Astrocyte of the cerebellum (primary cell): ENCODE measurements around the gene SLC16A2.

Experiments used
- DNase-seq: peaks from one replicate; pipeline ENCODE4 v3.0.0-alpha.2; 2011; ENCODE audit warnings: low read depth
- H3K4me3 ChIP-seq: 2 replicates; pipeline ENCODE4 v1.5.1; 2011; ENCODE audit warnings: mild to moderate bottlenecking, low read depth, low read length, moderate library complexity
- in situ Hi-C: cut with HindIII; loops from 2 replicates; pipeline ENCODE4 v1.10.0; 2017; ENCODE audit warnings: low sequenced_read_pairs
- TF ChIP-seq, protein P1 (sequence below): IDR thresholded peaks from 2 replicates; pipeline ENCODE4 v1.5.1; 2012; ENCODE audit warnings: low read length, low read depth, moderate library complexity, mild to moderate bottlenecking; ENCODE audit errors: missing control alignments

Gene SLC16A2

DNA sequence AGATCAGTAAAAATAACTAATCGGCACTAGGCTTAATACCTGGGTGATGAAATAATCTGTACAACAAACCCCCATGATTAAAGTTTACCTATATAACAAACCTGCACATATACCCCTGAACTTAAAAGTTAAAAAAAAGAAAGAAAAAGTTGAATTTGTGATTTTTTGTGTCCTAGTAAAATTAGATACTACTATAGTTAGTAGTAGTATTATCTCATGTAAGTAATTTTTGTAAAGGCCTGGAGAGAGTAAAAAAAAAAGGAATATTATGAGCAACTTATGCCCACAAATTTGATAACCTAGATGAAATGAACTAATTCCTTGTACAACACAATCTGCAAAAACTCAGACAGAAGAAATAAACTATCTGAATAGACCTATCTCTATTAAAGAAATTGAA lies 25.7 kb upstream of the SLC16A2 start:
- no peak overlapping the region for H3K4me3 ChIP-seq
- no peak for DNase-seq
- in situ Hi-C loops: no loop called here
- TF ChIP-seq, protein P1, sequence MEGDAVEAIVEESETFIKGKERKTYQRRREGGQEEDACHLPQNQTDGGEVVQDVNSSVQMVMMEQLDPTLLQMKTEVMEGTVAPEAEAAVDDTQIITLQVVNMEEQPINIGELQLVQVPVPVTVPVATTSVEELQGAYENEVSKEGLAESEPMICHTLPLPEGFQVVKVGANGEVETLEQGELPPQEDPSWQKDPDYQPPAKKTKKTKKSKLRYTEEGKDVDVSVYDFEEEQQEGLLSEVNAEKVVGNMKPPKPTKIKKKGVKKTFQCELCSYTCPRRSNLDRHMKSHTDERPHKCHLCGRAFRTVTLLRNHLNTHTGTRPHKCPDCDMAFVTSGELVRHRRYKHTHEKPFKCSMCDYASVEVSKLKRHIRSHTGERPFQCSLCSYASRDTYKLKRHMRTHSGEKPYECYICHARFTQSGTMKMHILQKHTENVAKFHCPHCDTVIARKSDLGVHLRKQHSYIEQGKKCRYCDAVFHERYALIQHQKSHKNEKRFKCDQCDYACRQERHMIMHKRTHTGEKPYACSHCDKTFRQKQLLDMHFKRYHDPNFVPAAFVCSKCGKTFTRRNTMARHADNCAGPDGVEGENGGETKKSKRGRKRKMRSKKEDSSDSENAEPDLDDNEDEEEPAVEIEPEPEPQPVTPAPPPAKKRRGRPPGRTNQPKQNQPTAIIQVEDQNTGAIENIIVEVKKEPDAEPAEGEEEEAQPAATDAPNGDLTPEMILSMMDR: no peak

- in situ Hi-C loops: no loop called here
- DNase-seq: no peak
- H3K4me3 ChIP-seq: no peak overlapping the region
- TF ChIP-seq, protein P1: no peak
These were observed 15.3 kb upstream of the SLC16A2 start for GRCh38 chrX:74405973-74406489.

GRCh38 chrX:74408304-74408703 lies 13.0 kb upstream of the SLC16A2 start:
- DNase-seq: no peak
- in situ Hi-C loops: no loop called here
- TF ChIP-seq, protein P1: no peak

DNA sequence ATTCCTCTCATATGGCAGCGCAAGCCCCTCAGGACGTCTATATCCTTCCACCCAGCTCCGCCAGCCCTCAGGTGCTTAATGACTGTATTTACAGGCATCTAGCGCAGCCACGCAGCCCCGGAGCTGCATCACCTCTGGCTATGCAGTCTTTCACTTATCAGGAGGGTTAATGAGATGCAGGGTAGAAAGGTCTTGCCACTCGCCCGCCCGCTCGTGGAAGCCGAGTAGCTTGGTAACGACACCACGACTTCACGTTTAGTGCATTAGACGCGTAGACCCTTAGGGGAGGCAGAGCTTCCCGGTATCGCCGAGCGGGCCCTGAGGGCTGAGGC lies 1.5 kb upstream of the SLC16A2 start:
- TF ChIP-seq, protein P1: no peak
- in situ Hi-C loops: no loop called here
- H3K4me3 ChIP-seq: peak overlapping the region; percentile 47
- no peak for DNase-seq

More at GRCh38 chrX:74408304-74408703, 13.0 kb upstream of the SLC16A2 start:
- no peak overlapping the region for H3K4me3 ChIP-seq

DNA sequence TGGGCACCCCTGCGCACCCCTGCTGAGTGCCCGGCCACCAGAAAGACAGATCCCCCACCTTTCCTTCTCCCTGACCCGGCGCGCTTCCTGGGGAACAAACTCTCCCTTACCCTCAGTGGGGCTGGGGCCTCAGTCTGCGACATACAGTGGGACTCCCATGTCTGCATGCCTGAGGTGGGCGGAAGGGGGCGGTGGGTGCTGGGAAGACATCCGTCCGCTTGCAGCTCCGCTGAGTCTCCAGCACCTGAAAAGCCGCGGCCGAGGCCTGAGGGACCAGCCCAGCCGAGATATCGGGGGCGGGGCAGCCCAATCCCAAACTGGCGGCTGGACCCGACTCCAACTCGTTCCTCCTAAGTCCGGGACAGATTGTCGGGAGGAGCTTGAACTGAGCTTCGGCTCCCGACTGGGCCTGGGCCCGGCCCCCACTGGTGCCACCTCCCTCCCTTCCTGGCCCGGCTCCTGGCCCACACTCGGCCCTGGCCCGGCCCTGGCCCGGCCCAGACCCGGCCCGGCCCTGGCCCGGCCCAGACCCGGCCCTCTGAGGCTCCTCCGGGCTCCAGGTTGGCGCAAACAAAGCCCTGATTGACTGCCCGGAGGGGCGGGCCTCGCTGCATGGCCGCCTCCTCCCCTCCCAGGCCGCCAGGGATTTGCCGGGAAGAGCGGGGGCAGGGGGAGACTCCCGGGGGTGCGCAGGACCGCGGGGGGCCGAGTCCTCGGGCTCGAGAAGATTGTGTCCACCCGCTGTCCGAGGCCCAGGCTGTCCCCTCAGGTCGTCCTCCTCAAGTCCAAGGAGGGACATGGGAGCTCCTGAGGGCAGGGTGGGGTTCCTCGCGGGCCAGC lies 877 bp upstream of the SLC16A2 start:
- DNase-seq: peak; percentile 19
- H3K4me3 ChIP-seq: peak overlapping the region; percentile 47
- TF ChIP-seq, protein P1: no peak
- in situ Hi-C loops: no loop called here

DNA sequence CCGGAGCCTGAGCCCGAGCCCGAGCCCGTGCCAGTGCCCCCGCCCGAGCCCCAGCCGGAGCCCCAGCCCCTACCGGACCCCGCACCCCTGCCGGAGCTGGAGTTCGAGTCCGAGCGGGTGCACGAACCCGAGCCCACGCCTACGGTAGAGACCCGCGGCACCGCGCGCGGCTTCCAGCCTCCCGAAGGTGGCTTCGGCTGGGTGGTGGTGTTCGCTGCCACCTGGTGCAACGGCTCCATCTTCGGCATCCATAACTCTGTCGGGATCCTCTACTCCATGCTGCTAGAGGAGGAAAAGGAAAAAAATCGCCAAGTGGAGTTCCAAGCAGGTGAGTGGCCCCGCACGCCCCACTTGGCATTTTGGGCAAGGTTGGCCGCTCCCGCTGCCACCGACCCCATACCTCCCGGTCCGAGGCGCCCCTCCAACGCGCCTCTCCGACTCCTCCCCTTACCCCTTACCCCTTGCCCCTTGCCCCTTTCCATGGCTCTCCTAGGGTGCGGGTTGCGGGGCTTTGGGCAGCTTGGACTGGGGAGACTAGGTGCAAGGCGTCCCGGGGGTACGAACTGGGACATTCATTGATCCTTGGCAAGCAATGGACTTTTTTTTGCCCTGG lies 553 bp downstream of the SLC16A2 start:
- peak overlapping the region; percentile 47 for H3K4me3 ChIP-seq
- in situ Hi-C loops: no loop called here
- DNase-seq: no peak
- TF ChIP-seq, protein P1: no peak
